Nephron progenitor cell (in vitro differentiated cells): ENCODE results near the gene PDCD2.
A peak's percentile ranks its signal among the peaks of the same experiment; 100 is the strongest.

Experiments
- DNase-seq: peaks from one replicate; pipeline ENCODE4 v3.0.0; 2021
- H3K27ac Mint-ChIP-seq: 2 replicates; pipeline ENCODE4 v1.8.0; 2021; ENCODE audit warnings: mild to moderate bottlenecking, moderate library complexity, mixed read lengths
- H3K27me3 Mint-ChIP-seq: 2 replicates; pipeline ENCODE4 v1.8.0; 2021; ENCODE audit warnings: mild to moderate bottlenecking, low read depth, mixed read lengths; ENCODE audit not compliant: poor library complexity
- H3K36me3 Mint-ChIP-seq: 2 replicates; pipeline ENCODE4 v1.8.0; 2021; ENCODE audit warnings: low read depth, mixed read lengths
- H3K4me1 Mint-ChIP-seq: 2 replicates; pipeline ENCODE4 v1.8.0; 2021; ENCODE audit warnings: mixed read lengths
- H3K4me3 Mint-ChIP-seq: 2 replicates; pipeline ENCODE4 v1.8.0; 2021; ENCODE audit warnings: mild to moderate bottlenecking, moderate library complexity, mixed read lengths
- H3K9me3 Mint-ChIP-seq: 2 replicates; pipeline ENCODE4 v1.8.0; 2021; ENCODE audit warnings: mild to moderate bottlenecking, moderate library complexity, mixed read lengths
- TF ChIP-seq, protein P1 (sequence below): fragments of 200-600 bp; sonication (generic); IDR thresholded peaks from 2 replicates; pipeline ENCODE4 v1.5.0; 2021; ENCODE audit warnings: antibody characterized with exemption

Gene PDCD2

DNA sequence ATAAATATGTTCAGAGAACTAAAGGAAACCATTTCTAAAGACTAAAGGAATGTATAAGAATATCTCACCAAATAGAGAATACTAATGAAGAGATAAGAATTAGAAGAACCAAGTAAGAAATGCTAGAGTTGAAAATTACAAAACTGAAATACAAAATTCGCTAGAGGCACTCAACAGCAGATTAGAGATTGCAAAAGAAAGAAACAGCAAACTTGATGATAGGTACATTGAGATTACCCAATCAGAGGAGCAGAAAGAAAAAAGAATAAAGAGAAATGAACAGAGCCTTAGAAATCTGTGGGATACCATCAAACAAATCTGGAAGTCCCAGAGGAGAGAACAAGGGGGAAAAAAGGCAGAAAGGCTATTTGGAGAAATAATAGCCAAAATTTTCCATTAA lies 6.3 kb upstream of the PDCD2 start:
- no peaks in the 10 kb centered on the region for H3K4me1 Mint-ChIP-seq
- H3K36me3 Mint-ChIP-seq: peaks cover 5% of the 10 kb centered on the region
- H3K27me3 Mint-ChIP-seq: peaks cover 6% of the 10 kb centered on the region
- H3K9me3 Mint-ChIP-seq: peaks cover 56% of the 10 kb centered on the region
- no peak for DNase-seq
- H3K4me3 Mint-ChIP-seq: no peak overlapping the region
- no peak overlapping the region for H3K27ac Mint-ChIP-seq
- TF ChIP-seq, protein P1, sequence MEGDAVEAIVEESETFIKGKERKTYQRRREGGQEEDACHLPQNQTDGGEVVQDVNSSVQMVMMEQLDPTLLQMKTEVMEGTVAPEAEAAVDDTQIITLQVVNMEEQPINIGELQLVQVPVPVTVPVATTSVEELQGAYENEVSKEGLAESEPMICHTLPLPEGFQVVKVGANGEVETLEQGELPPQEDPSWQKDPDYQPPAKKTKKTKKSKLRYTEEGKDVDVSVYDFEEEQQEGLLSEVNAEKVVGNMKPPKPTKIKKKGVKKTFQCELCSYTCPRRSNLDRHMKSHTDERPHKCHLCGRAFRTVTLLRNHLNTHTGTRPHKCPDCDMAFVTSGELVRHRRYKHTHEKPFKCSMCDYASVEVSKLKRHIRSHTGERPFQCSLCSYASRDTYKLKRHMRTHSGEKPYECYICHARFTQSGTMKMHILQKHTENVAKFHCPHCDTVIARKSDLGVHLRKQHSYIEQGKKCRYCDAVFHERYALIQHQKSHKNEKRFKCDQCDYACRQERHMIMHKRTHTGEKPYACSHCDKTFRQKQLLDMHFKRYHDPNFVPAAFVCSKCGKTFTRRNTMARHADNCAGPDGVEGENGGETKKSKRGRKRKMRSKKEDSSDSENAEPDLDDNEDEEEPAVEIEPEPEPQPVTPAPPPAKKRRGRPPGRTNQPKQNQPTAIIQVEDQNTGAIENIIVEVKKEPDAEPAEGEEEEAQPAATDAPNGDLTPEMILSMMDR: no peak

DNA sequence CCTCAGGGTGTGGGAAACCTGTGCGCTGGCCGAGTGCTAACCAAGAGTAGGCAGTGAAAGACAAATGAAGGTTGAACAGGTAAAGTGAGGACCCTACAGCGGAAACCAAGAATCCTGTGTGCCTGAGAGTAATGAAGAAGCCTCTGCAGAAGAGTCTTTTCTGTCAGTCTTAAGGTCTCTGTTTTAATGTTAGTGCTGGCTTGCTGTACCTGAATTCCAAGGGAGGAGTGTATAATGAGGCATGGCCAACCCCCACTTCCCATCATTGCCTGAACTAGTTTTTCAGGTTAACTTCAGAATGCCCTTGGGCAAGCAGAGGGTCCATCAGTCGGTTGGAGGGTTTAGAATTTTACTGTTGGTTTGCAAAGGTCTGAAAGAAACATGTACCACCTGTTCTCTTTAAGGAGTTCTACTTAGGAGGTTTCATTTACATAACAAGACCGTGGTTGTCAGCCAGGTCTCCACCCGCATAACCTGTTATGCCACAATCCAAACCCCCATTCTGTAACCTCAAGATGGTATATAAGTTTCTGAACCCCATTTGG lies 589 bp upstream of the PDCD2 start:
- Mint-ChIP-seq H3K27ac (peak overlapping the region; percentile 96), H3K4me3 (peak overlapping the region; percentile 100), H3K36me3 (peaks cover 27% of the 10 kb centered on the region), H3K27me3 (peaks cover 6% of the 10 kb centered on the region), H3K9me3 (peaks cover 14% of the 10 kb centered on the region), H3K4me1 (peaks cover 22% of the 10 kb centered on the region)
- no peak for DNase-seq
- TF ChIP-seq, protein P1: no peak

DNA sequence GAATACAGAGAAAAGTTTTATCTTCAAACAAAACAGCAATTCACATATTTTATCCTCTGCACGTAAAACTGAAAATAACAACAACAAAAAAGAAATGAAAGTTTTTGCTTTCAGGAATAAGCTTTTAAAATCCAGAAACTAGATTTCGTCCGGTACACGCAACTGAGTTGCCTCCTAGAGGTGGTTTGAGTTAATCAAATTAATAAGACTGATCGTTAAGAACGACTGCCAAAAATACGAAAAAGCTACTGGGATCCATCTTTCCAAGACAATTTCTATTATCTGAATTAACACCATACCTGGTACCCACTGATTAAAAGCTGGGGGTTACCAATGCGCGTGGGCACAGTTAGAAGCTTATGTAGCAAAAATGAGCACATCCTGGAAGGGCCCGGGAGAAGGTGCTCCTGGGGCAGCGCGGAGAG lies 669 bp downstream of the PDCD2 start:
- Mint-ChIP-seq H3K36me3 (peaks cover 27% of the 10 kb centered on the region), H3K4me3 (peak overlapping the region; percentile 100), H3K27ac (peak overlapping the region; percentile 91), H3K27me3 (peaks cover 6% of the 10 kb centered on the region), H3K9me3 (peaks cover 3% of the 10 kb centered on the region), H3K4me1 (peaks cover 22% of the 10 kb centered on the region)
- DNase-seq: no peak
- TF ChIP-seq, protein P1: no peak

DNA sequence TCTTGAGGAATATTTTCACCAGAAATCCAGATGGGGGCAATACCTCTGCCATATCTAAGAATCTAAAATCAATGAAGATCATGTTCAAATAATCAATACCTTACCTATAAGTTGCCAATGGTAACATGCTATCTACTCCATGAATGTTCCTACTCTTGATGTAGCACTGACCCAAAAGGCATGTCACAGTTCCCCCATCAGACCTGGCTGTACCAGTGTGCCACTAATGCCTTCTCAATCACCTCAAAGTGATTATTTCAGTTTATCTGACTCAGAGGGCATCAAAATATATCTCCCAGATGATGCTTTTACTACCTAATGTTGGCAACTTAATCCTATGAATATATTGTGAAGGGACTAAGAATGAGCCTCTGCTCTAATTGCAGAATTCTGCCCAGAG lies 5.5 kb downstream of the PDCD2 start:
- no peak overlapping the region for H3K27ac Mint-ChIP-seq
- H3K27me3 Mint-ChIP-seq: no peaks in the 10 kb centered on the region
- peaks cover 38% of the 10 kb centered on the region for H3K36me3 Mint-ChIP-seq
- TF ChIP-seq, protein P1: no peak
- no peaks in the 10 kb centered on the region for H3K9me3 Mint-ChIP-seq
- no peak overlapping the region for H3K4me3 Mint-ChIP-seq
- no peak for DNase-seq
- peaks cover 11% of the 10 kb centered on the region for H3K4me1 Mint-ChIP-seq

DNA sequence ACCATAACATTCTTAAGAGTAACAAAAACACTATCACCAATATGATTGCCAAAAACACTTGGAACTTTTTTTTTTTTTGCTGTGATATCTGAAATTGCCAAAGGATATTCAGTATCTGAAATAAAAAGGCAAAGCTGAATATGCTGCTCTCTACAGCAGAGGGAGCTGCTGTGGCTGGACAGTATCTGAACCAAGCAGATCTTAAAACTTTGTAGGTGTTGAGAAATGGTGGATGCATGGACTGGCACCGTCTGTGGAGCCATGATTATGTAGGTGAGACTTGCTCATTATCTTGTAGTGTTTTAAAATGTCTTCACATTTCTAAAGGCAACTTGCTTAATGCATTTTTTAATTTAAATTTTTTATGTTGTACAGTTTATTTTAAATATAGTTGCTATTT lies 9.2 kb downstream of the PDCD2 start:
- Mint-ChIP-seq H3K9me3 (no peaks in the 10 kb centered on the region), H3K4me1 (no peaks in the 10 kb centered on the region), H3K36me3 (peaks cover 23% of the 10 kb centered on the region), H3K27ac (no peak overlapping the region), H3K4me3 (no peak overlapping the region), H3K27me3 (no peaks in the 10 kb centered on the region)
- no peak for DNase-seq
- TF ChIP-seq, protein P1: no peak

DNA sequence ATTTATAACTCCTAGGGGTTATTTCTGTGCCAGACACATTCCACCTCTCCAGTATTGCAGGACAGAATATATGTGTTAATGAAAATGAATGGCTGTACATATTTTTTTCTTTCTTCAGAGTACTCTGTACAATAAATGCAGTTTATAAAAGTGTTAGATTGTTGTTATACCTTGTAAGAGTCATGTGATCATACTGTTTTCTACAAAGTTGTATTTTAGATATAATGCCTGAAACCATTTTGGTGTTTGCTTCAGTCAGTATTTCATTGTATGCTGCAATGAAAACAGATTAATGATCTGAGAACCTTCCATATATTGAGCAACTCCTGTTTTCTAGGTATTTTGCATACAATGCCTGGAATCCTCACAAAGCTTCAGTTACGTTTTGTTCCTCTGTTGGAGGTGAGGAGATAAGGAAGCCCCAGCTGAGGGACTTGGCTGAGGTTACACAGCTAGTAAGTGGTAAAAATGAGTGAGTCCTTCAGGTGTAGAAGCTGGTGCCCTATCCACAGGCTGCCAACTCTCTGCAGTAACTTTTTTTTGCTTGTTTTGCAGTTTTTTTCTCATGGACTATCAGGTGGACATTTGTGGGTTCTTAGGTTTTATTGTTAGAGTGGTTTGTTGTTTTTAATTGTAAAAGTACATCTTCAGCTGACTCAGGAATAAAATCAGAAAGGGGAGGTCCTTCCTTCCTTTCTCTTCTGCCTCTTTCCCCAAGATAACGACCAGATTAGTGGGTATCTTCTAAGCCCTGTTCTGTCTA lies 11.6 kb downstream of the PDCD2 start:
- no peak for DNase-seq
- no peak overlapping the region for H3K27ac Mint-ChIP-seq
- TF ChIP-seq, protein P1: no peak
- H3K4me1 Mint-ChIP-seq: no peaks in the 10 kb centered on the region
- H3K36me3 Mint-ChIP-seq: peaks cover 32% of the 10 kb centered on the region
- no peak overlapping the region for H3K4me3 Mint-ChIP-seq
- no peaks in the 10 kb centered on the region for H3K9me3 Mint-ChIP-seq
- no peaks in the 10 kb centered on the region for H3K27me3 Mint-ChIP-seq
